ENCODE data around the gene NFIB. TPM values are rescaled to one million over a fixed set of nuclear protein-coding genes. Genes with fewer than 3 reads are reported as not detected.

The NFIB gene
- total and polyA plus RNA-seq, 2 experiments from 2014 or later = 5.3 to 6.0 TPM

DNA sequence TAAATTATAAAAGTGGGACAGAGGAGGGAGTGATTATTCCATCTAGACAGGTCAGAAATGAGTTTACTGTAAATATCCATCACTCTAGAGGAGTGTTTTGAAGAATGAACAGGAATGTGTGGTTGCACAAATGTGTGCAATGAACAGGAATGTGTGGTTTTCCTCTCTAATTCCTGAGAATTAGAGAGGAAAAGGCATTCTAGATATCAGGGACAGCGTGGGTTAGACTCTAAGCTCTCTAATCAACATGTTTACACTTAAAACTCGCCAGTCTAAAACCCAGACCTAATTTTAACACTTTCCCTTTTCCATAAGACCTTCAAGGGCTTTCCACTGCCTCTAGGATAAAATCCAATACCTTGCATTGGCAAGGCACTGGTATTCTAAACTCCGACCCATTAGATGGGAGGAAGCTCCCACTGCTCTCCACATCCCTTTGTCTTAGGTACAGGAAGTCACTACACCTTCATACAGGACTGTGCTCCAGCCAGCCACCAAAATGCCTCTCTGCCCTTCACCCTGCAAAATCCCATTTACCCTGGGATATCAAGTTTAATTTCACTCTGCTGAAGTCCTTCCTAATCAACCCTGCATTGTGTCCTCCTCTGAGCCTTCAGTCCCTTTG is 67.9 kb downstream of the NFIB start:
- Histone ChIP-seq H3K4me3 (peak overlapping the region; percentile 38), H3K9me3 (ENCODE audit: low read depth) (no peaks in the 10 kb centered on the region), H3K4me2 (ENCODE audit: unreplicated experiment) (peak overlapping the region; percentile 79), H3K79me2 (ENCODE audit: insufficient read depth) (no peaks in the 10 kb centered on the region), H3K27me3 (replicated peaks; ENCODE audit: insufficient read depth) (no peaks in the 10 kb centered on the region), H3K27ac (no peak overlapping the region), H3K4me1 (ENCODE audit: insufficient read depth) (peaks cover 29% of the 10 kb centered on the region), H3K9ac (no peak overlapping the region), H4K20me1 (ENCODE audit: insufficient read depth) (no peaks in the 10 kb centered on the region), H3K36me3 (ENCODE audit: low read depth) (no peaks in the 10 kb centered on the region), H3K9me2 (ENCODE audit: insufficient read depth) (no peaks in the 10 kb centered on the region), H2AFZ (no peak overlapping the region), H3F3A (ENCODE audit: insufficient read depth) (peaks cover 15% of the 10 kb centered on the region)
- 47 to 53% methylated on average over 3 of the region's 3 CpGs for WGBS, 2 experiments (ENCODE audit: low coverage in 1 of 2, low lambda C conversion rate in 2 of 2, missing lambda C conversion rate in 2 of 2)
- in situ Hi-C loops (cut with MboI) = no loop called here
- TF ChIP-seq EZH2 (IDR thresholded peaks at IDR 0.05; ENCODE audit: insufficient read depth, poor library complexity, severe bottlenecking) (no peak), EZH2phosphoT487 (IDR thresholded peaks at IDR 0.05; ENCODE audit: insufficient read depth, low read depth) (no peak)
- DNase-seq = peak; percentile 63

- H3K4me3 ChIP-seq = no peak overlapping the region
- peaks cover 18% of the 10 kb centered on the region for H3K4me1 ChIP-seq (ENCODE audit: insufficient read depth)
- no peaks in the 10 kb centered on the region for H3K9me2 ChIP-seq (ENCODE audit: insufficient read depth)
- no peaks in the 10 kb centered on the region for H3K36me3 ChIP-seq (ENCODE audit: low read depth)
- H3K79me2 ChIP-seq (ENCODE audit: insufficient read depth) = no peaks in the 10 kb centered on the region
- H3K27me3 ChIP-seq (replicated peaks; ENCODE audit: insufficient read depth) = no peaks in the 10 kb centered on the region
- H3K9ac ChIP-seq = no peak overlapping the region
- no peak overlapping the region for H3K4me2 ChIP-seq (ENCODE audit: unreplicated experiment)
- 83 to 85% methylated on average over 5 of the region's 5 CpGs for WGBS, 2 experiments (ENCODE audit: low coverage in 1 of 2, low lambda C conversion rate in 2 of 2, missing lambda C conversion rate in 2 of 2)
- in situ Hi-C loops (cut with MboI) = no loop called here
- no peaks in the 10 kb centered on the region for H3F3A ChIP-seq (ENCODE audit: insufficient read depth)
- TF ChIP-seq EZH2 (IDR thresholded peaks at IDR 0.05; ENCODE audit: insufficient read depth, poor library complexity, severe bottlenecking) (no peak), EZH2phosphoT487 (IDR thresholded peaks at IDR 0.05; ENCODE audit: insufficient read depth, low read depth) (no peak)
- H2AFZ ChIP-seq = no peak overlapping the region
- no peak overlapping the region for H3K27ac ChIP-seq
- DNase-seq = no peak
- H4K20me1 ChIP-seq (ENCODE audit: insufficient read depth) = no peaks in the 10 kb centered on the region
- no peaks in the 10 kb centered on the region for H3K9me3 ChIP-seq (ENCODE audit: low read depth)
Measured at GRCh38 chr9:14243514-14244042, 70.4 kb downstream of the NFIB start.

- Histone ChIP-seq H3K27me3 (replicated peaks; ENCODE audit: insufficient read depth) (no peaks in the 10 kb centered on the region), H3K36me3 (ENCODE audit: low read depth) (no peaks in the 10 kb centered on the region), H3K79me2 (ENCODE audit: insufficient read depth) (no peaks in the 10 kb centered on the region)
Measured at GRCh38 chr9:14242150-14242805, 71.7 kb downstream of the NFIB start.

DNA sequence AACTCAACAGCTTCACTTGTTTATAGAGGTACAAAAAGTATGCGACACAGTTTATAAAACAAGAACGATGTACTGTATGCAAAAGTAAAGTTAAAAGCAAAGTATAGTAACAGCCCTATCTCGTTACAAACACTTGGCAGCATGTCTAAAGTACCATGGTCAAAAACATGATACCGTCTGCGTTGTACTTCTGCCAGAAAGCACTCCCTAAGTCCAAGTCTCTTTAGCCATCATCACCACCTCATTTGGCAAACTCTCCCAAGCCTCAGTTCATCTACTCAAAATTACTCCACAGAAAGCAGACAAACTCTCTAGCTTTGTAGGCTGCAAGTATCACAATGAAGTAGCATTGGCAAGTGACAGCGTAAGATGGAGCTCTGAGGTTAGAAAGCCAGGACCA is 73.4 kb downstream of the NFIB start:
- no peak overlapping the region for H3K4me2 ChIP-seq (ENCODE audit: unreplicated experiment)
- no peaks in the 10 kb centered on the region for H3K9me3 ChIP-seq (ENCODE audit: low read depth)
- 82 to 87% methylated on average over 6 of the region's 6 CpGs for WGBS, 2 experiments (ENCODE audit: low coverage in 1 of 2, low lambda C conversion rate in 2 of 2, missing lambda C conversion rate in 2 of 2)
- H4K20me1 ChIP-seq (ENCODE audit: insufficient read depth) = no peaks in the 10 kb centered on the region
- H3K79me2 ChIP-seq (ENCODE audit: insufficient read depth) = no peaks in the 10 kb centered on the region
- H2AFZ ChIP-seq = no peak overlapping the region
- H3F3A ChIP-seq (ENCODE audit: insufficient read depth) = no peaks in the 10 kb centered on the region
- no peaks in the 10 kb centered on the region for H3K36me3 ChIP-seq (ENCODE audit: low read depth)
- H3K9me2 ChIP-seq (ENCODE audit: insufficient read depth) = no peaks in the 10 kb centered on the region
- in situ Hi-C loops (cut with MboI) = no loop called here
- peaks cover 14% of the 10 kb centered on the region for H3K4me1 ChIP-seq (ENCODE audit: insufficient read depth)
- no peak for DNase-seq
- H3K4me3 ChIP-seq = no peak overlapping the region
- H3K9ac ChIP-seq = no peak overlapping the region
- H3K27ac ChIP-seq = no peak overlapping the region
- TF ChIP-seq EZH2phosphoT487 (IDR thresholded peaks at IDR 0.05; ENCODE audit: insufficient read depth, low read depth) (no peak), EZH2 (IDR thresholded peaks at IDR 0.05; ENCODE audit: insufficient read depth, poor library complexity, severe bottlenecking) (no peak)
- H3K27me3 ChIP-seq (replicated peaks; ENCODE audit: insufficient read depth) = no peaks in the 10 kb centered on the region

More at GRCh38 chr9:14242150-14242805, 71.7 kb downstream of the NFIB start:
- TF ChIP-seq EZH2phosphoT487 (IDR thresholded peaks at IDR 0.05; ENCODE audit: insufficient read depth, low read depth) (no peak), EZH2 (IDR thresholded peaks at IDR 0.05; ENCODE audit: insufficient read depth, poor library complexity, severe bottlenecking) (no peak)
- in situ Hi-C loops (cut with MboI) = no loop called here
- H3K27ac ChIP-seq = no peak overlapping the region
- no peaks in the 10 kb centered on the region for H3F3A ChIP-seq (ENCODE audit: insufficient read depth)
- H3K4me2 ChIP-seq (ENCODE audit: unreplicated experiment) = no peak overlapping the region
- DNase-seq = no peak
- H4K20me1 ChIP-seq (ENCODE audit: insufficient read depth) = no peaks in the 10 kb centered on the region
- no peak overlapping the region for H3K9ac ChIP-seq
- H3K4me3 ChIP-seq = no peak overlapping the region
- H2AFZ ChIP-seq = no peak overlapping the region
- peaks cover 26% of the 10 kb centered on the region for H3K4me1 ChIP-seq (ENCODE audit: insufficient read depth)
- no peaks in the 10 kb centered on the region for H3K9me2 ChIP-seq (ENCODE audit: insufficient read depth)
- no peaks in the 10 kb centered on the region for H3K9me3 ChIP-seq (ENCODE audit: low read depth)

Measured in GM23248 (cell line).